ENCODE results near the gene CBFA2T2. TPM values are rescaled to one million over a fixed set of nuclear protein-coding genes. Genes with fewer than 3 reads are reported as not detected.

CBFA2T2 gene
- total and polyA plus RNA-seq, 2 donors (not counting 3 experiments of a cell fraction or from before 2014, with no cell fraction given): 10.7 to 12.1 TPM

- dilution Hi-C loops (cut with MboI; ENCODE audit: extremely low pct_ligation_motif_present, low sequenced_read_pairs): no loop called here
- Histone ChIP-seq H3K27ac (ENCODE audit: insufficient read depth, low read depth, low read length) (no peak overlapping the region), H3K9ac (replicated peaks; ENCODE audit: extremely low read depth, insufficient read depth, low read length) (peak overlapping the region; percentile 62), H3K4me1 (ENCODE audit: control insufficient read depth, extremely low read depth, insufficient read depth, low read length) (peaks cover 5% of the 10 kb centered on the region), H3K27me3 (ENCODE audit: control insufficient read depth in 2 of 2, insufficient read depth in 2 of 2, low read length in 2 of 2) (no peaks in the 10 kb centered on the region), H3K4me2 (ENCODE audit: insufficient read depth, low read length) (no peak overlapping the region), H3K4me3 (replicated peaks in 1 of 3; ENCODE audit: insufficient read depth in 1 of 3, low read depth in 1 of 3, low read length in 3 of 3) (no peak overlapping the region), H3K36me3 (ENCODE audit: control insufficient read depth in 2 of 2, extremely low read depth in 1 of 2, insufficient read depth in 2 of 2, low read length in 2 of 2) (no peaks in the 10 kb centered on the region), H2AFZ (ENCODE audit: low read depth, low read length) (peak overlapping the region; percentile 30), H4K20me1 (replicated peaks; ENCODE audit: control insufficient read depth, extremely low read depth, insufficient read depth, low read length) (no peaks in the 10 kb centered on the region), H3K79me2 (ENCODE audit: control insufficient read depth, insufficient read depth, low read length) (no peaks in the 10 kb centered on the region), H3K9me1 (replicated peaks; ENCODE audit: control insufficient read depth, extremely low read depth, insufficient read depth, low read length) (no peaks in the 10 kb centered on the region), H3K9me3 (replicated peaks; ENCODE audit: control insufficient read depth, insufficient read depth, low read length) (no peaks in the 10 kb centered on the region)
- CTCF ChIA-PET: interaction anchor here (1.9 to 2.0 kb wide), 2 partner anchors 211 to 225 kb away, joined by 6 to 14 read pairs; partner anchors contain the start of gene ACTL10
- TF ChIP-seq CTCF (IDR thresholded peaks at IDR 0.05; ENCODE audit: extremely low read depth in 1 of 2, insufficient read depth in 1 of 2, low read depth in 1 of 2, low read length in 2 of 2): no peak
- no peak for TF ChIP-seq JUN (IDR thresholded peaks at IDR 0.05; ENCODE audit: borderline replicate concordance, insufficient read depth, insufficient read length, low read depth)
- TF ChIP-seq FOS (IDR thresholded peaks at IDR 0.05; ENCODE audit: borderline replicate concordance, insufficient read depth, low read length): no peak
- no peak for TF ChIP-seq MAX (IDR thresholded peaks at IDR 0.05; ENCODE audit: insufficient read depth, insufficient read length)
- TF ChIP-seq GATA2 (IDR thresholded peaks at IDR 0.05; ENCODE audit: insufficient read depth, insufficient read length, low read depth, low read length): no peak
- TF ChIP-seq MYC (IDR thresholded peaks at IDR 0.05; ENCODE audit: low read depth, low read length): no peak
- no peak for TF ChIP-seq POLR2AphosphoS5 (IDR thresholded peaks at IDR 0.05; ENCODE audit: insufficient read depth, low read depth, low read length)
- POLR2A ChIA-PET: no interaction called here
- no peak for DNase-seq (ENCODE audit: low read depth, low spot score)
- intact Hi-C loops (cut with micrococcal nuclease): no loop called here
- FAIRE-seq: no peak
- BruUV-seq (replicated peaks): no TSS peak
Observed at GRCh38 chr20:33442136-33443005, 47.5 kb upstream of the CBFA2T2 start.
